PC-3 (cell line): ENCODE data around the gene SNAPC2.

Experiments
- CTCF ChIP-seq: fragments of 300-600 bp; sonication (generic); conservative IDR thresholded peaks from 2 replicates; pipeline ENCODE4 v1.5.1; 2017; ENCODE audit warnings: antibody characterized with exemption, low read depth, mild to moderate bottlenecking, low read length
- EZH2 ChIP-seq: fragments of 300-600 bp; sonication (generic); IDR thresholded peaks from one replicate; pipeline ENCODE4 v1.6.1; 2017; ENCODE audit warnings: antibody characterized with exemption, mild to moderate bottlenecking, low read length; ENCODE audit not compliant: unreplicated experiment
- EZH2phosphoT487 ChIP-seq: fragments of 300-600 bp; sonication (generic); IDR thresholded peaks from 2 replicates; pipeline ENCODE4 v1.6.1; 2018; ENCODE audit warnings: mild to moderate bottlenecking, antibody characterized with exemption, low read length, borderline replicate concordance

DNA sequence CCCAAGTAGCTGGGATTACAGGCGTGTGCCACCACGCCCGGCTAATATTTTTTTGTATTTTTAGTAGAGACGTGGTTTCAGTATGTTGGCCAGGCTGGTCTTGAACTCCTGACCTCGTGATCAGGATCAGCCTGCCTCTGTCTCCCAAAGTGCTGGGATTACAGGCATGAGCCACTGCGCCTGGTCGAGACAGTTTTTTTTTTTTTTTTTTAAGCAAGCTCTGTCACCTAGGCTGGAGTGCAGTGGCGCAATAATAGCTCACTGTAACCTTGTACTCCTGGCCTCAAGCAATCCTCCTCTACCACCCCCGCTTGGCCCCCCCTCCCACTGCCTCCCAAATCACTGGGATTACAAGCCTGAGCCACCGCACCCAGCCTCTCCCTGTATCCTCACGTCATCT is 22.8 kb upstream of the SNAPC2 start:
- TF ChIP-seq EZH2: no peak
- TF ChIP-seq CTCF: no peak
- no peak for TF ChIP-seq EZH2phosphoT487
